HCT116 (cell line): ENCODE data around the gene WDR26. TPM values are rescaled to one million over a fixed set of nuclear protein-coding genes. Genes with fewer than 3 reads are reported as not detected.

Experiments used
- ATAC-seq: fragments of 200-7000 bp; cut with Tn5 transposase; 2 replicates; pipeline ENCODE4 v1.9.1; 2020; ENCODE audit warnings: mild to moderate bottlenecking, moderate library complexity
- BruUV-seq: library from RNA; stranded (reverse); fragments of 400-500 nt; replicated peaks from 2 replicates; lab custom pipeline; 2021; lab: Mats Ljungman, UMichigan
- CTCF ChIA-PET: fragments of 300-600 bp; sonication (Branson Sonifier 250); formaldehyde crosslinking; loops from one replicate; lab custom pipeline; 2021; ENCODE audit warnings: antibody characterized with exemption; lab: Charles Lee
- POLR2A ChIA-PET: fragments of 300-600, 350-600 bp; sonication (Branson Sonifier 250); formaldehyde crosslinking; loops from one replicate; lab custom pipeline; 2021; ENCODE audit warnings: antibody characterized with exemption; lab: Charles Lee
- RAD21 ChIA-PET, 2 experiments: fragments of 300-600 bp; sonication (Branson Sonifier 250); formaldehyde crosslinking; loops; one replicate each; lab custom pipeline; 2023; ENCODE audit warnings: low total read pairs in 2 of 2; ENCODE audit not compliant: uncharacterized antibody in 2 of 2, unreplicated experiment in 2 of 2, low non-redundant PET in 1 of 2; lab: Charles Lee
- DNase-seq: peaks from one replicate; pipeline ENCODE4 v3.0.0-alpha.2; 2010; ENCODE audit warnings: low read depth, low spot score
- H2AFZ ChIP-seq: fragments of 200-600 bp; shearing (Covaris generic), sonication (generic); 2 replicates; pipeline ENCODE4 v1.6.1; 2017; ENCODE audit warnings: low read depth, mixed run types, mixed read lengths, antibody characterized with exemption, low read length; ENCODE audit not compliant: poor library complexity, severe bottlenecking
- H3K27ac ChIP-seq: 2 replicates; pipeline ENCODE4 v1.5.1; 2012; ENCODE audit warnings: low read depth, low read length
- H3K27me3 ChIP-seq: fragments of 200-600 bp; sonication (generic); 2 replicates; pipeline ENCODE4 v1.6.1; 2016; ENCODE audit warnings: mixed run types, low read length, mixed read lengths; ENCODE audit not compliant: insufficient read depth
- H3K36me3 ChIP-seq, 2 experiments: fragments of 200-500 bp in 1 of 2; fragments of 200-600 bp in 1 of 2; sonication (Bioruptor generic) in 1 of 2; sonication (generic) in 1 of 2; 2 replicates each; pipeline versions ENCODE4 v1.5.1 to v1.6.1; 2014 to 2016; ENCODE audit warnings: low read length in 2 of 2, inconsistent platforms in 1 of 2, mixed read lengths in 1 of 2, mixed run types in 1 of 2; ENCODE audit not compliant: insufficient read depth in 2 of 2, control insufficient read depth in 1 of 2
- H3K4me1 ChIP-seq, 2 experiments: fragments of 200-600 bp in 1 of 2; sonication (generic) in 1 of 2; 2 replicates each; pipeline versions ENCODE4 v1.5.1 to v1.6.1; 2012 to 2017; ENCODE audit warnings: low read length in 2 of 2, inconsistent platforms in 1 of 2, mild to moderate bottlenecking in 1 of 2, mixed read lengths in 1 of 2, mixed run types in 1 of 2, moderate library complexity in 1 of 2; ENCODE audit not compliant: insufficient read depth in 2 of 2, control insufficient read depth in 1 of 2
- H3K4me2 ChIP-seq: fragments of 200-600 bp; sonication (generic); 2 replicates; pipeline ENCODE4 v1.6.1; 2017; ENCODE audit warnings: mixed run types, low read length, mixed read lengths
- H3K4me3 ChIP-seq, 2 experiments: fragments of 200-600 bp in 1 of 2; sonication (generic) in 1 of 2; replicated peaks in 1 of 2; 2 replicates each; pipeline ENCODE4 v1.5.1; 2011 to 2016; ENCODE audit warnings: low read length in 2 of 2, control low read depth in 1 of 2, low read depth in 1 of 2, mild to moderate bottlenecking in 1 of 2, mixed read lengths in 1 of 2, mixed run types in 1 of 2
- H3K79me2 ChIP-seq: fragments of 200-600 bp; sonication (generic); 2 replicates; pipeline ENCODE4 v1.6.1; 2017; ENCODE audit warnings: mild to moderate bottlenecking, mixed run types, low read length, moderate library complexity, mixed read lengths; ENCODE audit not compliant: insufficient read depth
- H3K9ac ChIP-seq: fragments of 200-600 bp; sonication (generic); 2 replicates; pipeline ENCODE4 v1.6.1; 2016; ENCODE audit warnings: low read length, mixed read lengths
- H3K9me2 ChIP-seq: fragments of 200-600 bp; sonication (generic), shearing (Covaris generic); 2 replicates; pipeline ENCODE4 v1.6.1; 2017; ENCODE audit warnings: mixed run types, mild to moderate bottlenecking, moderate library complexity; ENCODE audit not compliant: insufficient read depth
- H3K9me3 ChIP-seq, 2 experiments: fragments of 200-500 bp in 1 of 2; fragments of 200-600 bp in 1 of 2; sonication (Bioruptor generic) in 1 of 2; sonication (generic) in 1 of 2; 2 replicates each; pipeline ENCODE4 v1.6.1; 2014 to 2017; ENCODE audit warnings: low read length in 2 of 2, mixed read lengths in 2 of 2, inconsistent platforms in 1 of 2, low read depth in 1 of 2, mild to moderate bottlenecking in 1 of 2, mixed run types in 1 of 2, moderate library complexity in 1 of 2; ENCODE audit not compliant: control insufficient read depth in 1 of 2, insufficient read depth in 1 of 2
- H4K20me1 ChIP-seq: fragments of 200-600 bp; sonication (generic), shearing (Covaris generic); 2 replicates; pipeline ENCODE4 v1.6.1; 2017; ENCODE audit warnings: mixed run types, mild to moderate bottlenecking, moderate library complexity; ENCODE audit not compliant: insufficient read depth
- EGR1 ChIP-seq: IDR thresholded peaks from 2 replicates; pipeline ENCODE4 v1.6.1; 2012; ENCODE audit warnings: low read depth
- EZH2 ChIP-seq: fragments of 200-600 bp; sonication (generic); IDR thresholded peaks from 2 replicates; pipeline ENCODE4 v1.6.1; 2017; ENCODE audit warnings: antibody characterized with exemption, mixed run types
- FOSL1 ChIP-seq: IDR thresholded peaks from 2 replicates; pipeline ENCODE4 v1.6.1; 2012; ENCODE audit warnings: low read depth
- JUND ChIP-seq: IDR thresholded peaks from 2 replicates; pipeline ENCODE4 v1.6.1; 2012
- RAD21 ChIP-seq: IDR thresholded peaks from 2 replicates; pipeline ENCODE4 v1.6.1; 2012; ENCODE audit warnings: low read depth, mild to moderate bottlenecking
- SIN3A ChIP-seq: IDR thresholded peaks from 2 replicates; pipeline ENCODE4 v1.6.1; 2012; ENCODE audit warnings: low read depth
- SRF ChIP-seq: IDR thresholded peaks from 2 replicates; pipeline ENCODE4 v1.6.1; 2012; ENCODE audit warnings: low read depth
- TCF7L2 ChIP-seq: IDR thresholded peaks from 2 replicates; pipeline ENCODE4 v1.7.0; 2011; ENCODE audit warnings: borderline replicate concordance, inconsistent platforms; ENCODE audit not compliant: insufficient read depth, insufficient read length; ENCODE audit errors: extremely low read depth
- YY1 ChIP-seq: IDR thresholded peaks from 2 replicates; pipeline ENCODE4 v1.6.1; 2011; ENCODE audit warnings: low read length, low read depth, moderate library complexity, mild to moderate bottlenecking; ENCODE audit not compliant: insufficient replicate concordance; ENCODE audit errors: extremely low read depth
- ZFX ChIP-seq: fragments of 450-650 bp; IDR thresholded peaks from 2 replicates; pipeline ENCODE4 v1.6.1; 2017
- intact Hi-C: fragments of 100-400 bp; cut with micrococcal nuclease; formaldehyde crosslinking; loops from 2 replicates; pipeline ENCODE4 v1.10.0; 2022
- total RNA-seq: library from RNA; stranded (reverse); gene quantifications from one replicate; pipeline ENCODE4 v1.2.1, GENCODE V29; 2021; ENCODE audit not compliant: unreplicated experiment
- TF ChIP-seq, protein P1 (sequence below): IDR thresholded peaks from 2 replicates; pipeline ENCODE4 v1.6.1; 2012
- TF ChIP-seq, protein P2 (sequence below): IDR thresholded peaks from 2 replicates; pipeline ENCODE4 v1.6.1; 2012
- TF ChIP-seq, protein P3 (sequence below), 3 experiments: fragments of 200-600 bp in 1 of 3; sonication (generic) in 1 of 3; IDR thresholded peaks in 2 of 3; conservative IDR thresholded peaks in 1 of 3; 2 replicates each; pipeline ENCODE4 v1.5.1; 2012 to 2017; ENCODE audit warnings: low read depth in 2 of 3, low read length in 2 of 3, antibody characterized with exemption in 1 of 3, borderline replicate concordance in 1 of 3, control low read depth in 1 of 3, mild to moderate bottlenecking in 1 of 3, mixed read lengths in 1 of 3, mixed run types in 1 of 3, moderate library complexity in 1 of 3; ENCODE audit not compliant: insufficient read depth in 1 of 3

Gene WDR26
- total RNA-seq, 1 experiment from 2014 or later, result 57.2 TPM

DNA sequence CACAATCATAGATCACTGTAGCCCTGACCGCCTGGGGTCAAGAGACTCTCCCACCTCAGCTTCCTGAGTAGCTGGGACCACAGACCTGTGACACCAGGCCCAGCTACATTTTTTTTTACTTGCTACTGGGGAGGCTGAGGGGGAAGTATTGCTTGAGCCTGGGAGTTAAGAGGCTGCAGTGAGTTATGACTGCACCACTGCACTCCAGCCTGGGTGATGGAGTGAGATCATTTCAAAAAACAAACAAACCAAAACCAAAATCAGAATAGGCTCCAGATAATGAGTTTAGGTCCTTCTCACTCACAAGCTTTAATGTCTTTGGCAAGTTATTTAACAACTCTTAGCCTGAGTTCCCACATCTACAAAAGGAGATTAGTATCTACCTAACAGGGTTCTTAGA, 22.8 kb downstream of the WDR26 start:
- Histone ChIP-seq H4K20me1 (no peaks in the 10 kb centered on the region), H3K9me3 (no peaks in the 10 kb centered on the region), H3K27ac (no peak overlapping the region), H3K79me2 (peaks cover 13% of the 10 kb centered on the region), H3K4me3 (no peak overlapping the region), H3K9ac (no peak overlapping the region), H2AFZ (no peak overlapping the region), H3K4me2 (no peak overlapping the region), H3K36me3 (peaks cover 9 to 42% of the 10 kb centered on the region in 2 experiments; a peak in 2 of 4 replicates), H3K4me1 (peaks cover 17 to 23% of the 10 kb centered on the region in 2 experiments; a peak in 3 of 4 replicates), H3K9me2 (no peaks in the 10 kb centered on the region), H3K27me3 (no peaks in the 10 kb centered on the region)
- ChIA-PET RAD21 (no interaction called here), POLR2A (no interaction called here), CTCF (interaction anchor here (0.9 kb wide), 1 partner anchor 296 kb away, joined by 3 read pairs; no protein-coding TSS in a partner anchor)
- intact Hi-C loops, result no loop called here
- DNase-seq (no peak), ATAC-seq (no peak)
- no peak for TF ChIP-seq FOSL1
- TF ChIP-seq, protein P1, sequence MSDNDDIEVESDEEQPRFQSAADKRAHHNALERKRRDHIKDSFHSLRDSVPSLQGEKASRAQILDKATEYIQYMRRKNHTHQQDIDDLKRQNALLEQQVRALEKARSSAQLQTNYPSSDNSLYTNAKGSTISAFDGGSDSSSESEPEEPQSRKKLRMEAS, result no peak
- TF ChIP-seq, protein P2, sequence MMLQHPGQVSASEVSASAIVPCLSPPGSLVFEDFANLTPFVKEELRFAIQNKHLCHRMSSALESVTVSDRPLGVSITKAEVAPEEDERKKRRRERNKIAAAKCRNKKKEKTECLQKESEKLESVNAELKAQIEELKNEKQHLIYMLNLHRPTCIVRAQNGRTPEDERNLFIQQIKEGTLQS, result no peak
- no peak for TF ChIP-seq ZFX
- no peak for TF ChIP-seq EZH2
- TF ChIP-seq, protein P3, sequence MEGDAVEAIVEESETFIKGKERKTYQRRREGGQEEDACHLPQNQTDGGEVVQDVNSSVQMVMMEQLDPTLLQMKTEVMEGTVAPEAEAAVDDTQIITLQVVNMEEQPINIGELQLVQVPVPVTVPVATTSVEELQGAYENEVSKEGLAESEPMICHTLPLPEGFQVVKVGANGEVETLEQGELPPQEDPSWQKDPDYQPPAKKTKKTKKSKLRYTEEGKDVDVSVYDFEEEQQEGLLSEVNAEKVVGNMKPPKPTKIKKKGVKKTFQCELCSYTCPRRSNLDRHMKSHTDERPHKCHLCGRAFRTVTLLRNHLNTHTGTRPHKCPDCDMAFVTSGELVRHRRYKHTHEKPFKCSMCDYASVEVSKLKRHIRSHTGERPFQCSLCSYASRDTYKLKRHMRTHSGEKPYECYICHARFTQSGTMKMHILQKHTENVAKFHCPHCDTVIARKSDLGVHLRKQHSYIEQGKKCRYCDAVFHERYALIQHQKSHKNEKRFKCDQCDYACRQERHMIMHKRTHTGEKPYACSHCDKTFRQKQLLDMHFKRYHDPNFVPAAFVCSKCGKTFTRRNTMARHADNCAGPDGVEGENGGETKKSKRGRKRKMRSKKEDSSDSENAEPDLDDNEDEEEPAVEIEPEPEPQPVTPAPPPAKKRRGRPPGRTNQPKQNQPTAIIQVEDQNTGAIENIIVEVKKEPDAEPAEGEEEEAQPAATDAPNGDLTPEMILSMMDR (IDR thresholded peaks at IDR 0.05 in 2 of 3, conservative IDR thresholded peaks at IDR 0.05 in 1 of 3; ENCODE audit: borderline replicate concordance in 1 of 3, insufficient read depth in 1 of 3, low read depth in 2 of 3, low read length in 2 of 3), result no peak
- no peak for TF ChIP-seq RAD21
- no peak for TF ChIP-seq EGR1
- TF ChIP-seq TCF7L2, result no peak
- TF ChIP-seq YY1, result no peak
- TF ChIP-seq SIN3A, result no peak
- no peak for TF ChIP-seq SRF
- TF ChIP-seq JUND, result no peak
- no TSS peak for BruUV-seq
